ENCODE data around the gene IFT81.

DNA sequence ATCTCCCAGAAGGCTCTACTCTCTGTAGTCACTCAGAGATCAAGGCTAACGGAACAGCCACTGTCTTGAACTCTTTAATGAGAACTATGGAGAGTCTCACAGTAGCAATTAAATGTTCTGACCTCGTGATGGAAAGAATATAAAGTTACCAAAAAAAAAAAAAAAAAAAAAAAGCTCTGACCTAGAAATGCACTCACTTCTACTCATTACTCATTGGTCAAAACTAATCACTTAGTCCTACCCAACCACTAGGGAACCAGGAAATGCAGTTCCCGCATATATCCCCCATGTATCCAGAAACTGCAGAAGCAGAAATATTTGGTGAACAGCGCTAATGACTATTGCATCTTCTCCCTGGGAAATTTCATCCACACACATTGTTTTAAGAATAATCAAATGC, 46.4 kb upstream of the IFT81 start:
- TF ChIP-seq, protein P1, sequence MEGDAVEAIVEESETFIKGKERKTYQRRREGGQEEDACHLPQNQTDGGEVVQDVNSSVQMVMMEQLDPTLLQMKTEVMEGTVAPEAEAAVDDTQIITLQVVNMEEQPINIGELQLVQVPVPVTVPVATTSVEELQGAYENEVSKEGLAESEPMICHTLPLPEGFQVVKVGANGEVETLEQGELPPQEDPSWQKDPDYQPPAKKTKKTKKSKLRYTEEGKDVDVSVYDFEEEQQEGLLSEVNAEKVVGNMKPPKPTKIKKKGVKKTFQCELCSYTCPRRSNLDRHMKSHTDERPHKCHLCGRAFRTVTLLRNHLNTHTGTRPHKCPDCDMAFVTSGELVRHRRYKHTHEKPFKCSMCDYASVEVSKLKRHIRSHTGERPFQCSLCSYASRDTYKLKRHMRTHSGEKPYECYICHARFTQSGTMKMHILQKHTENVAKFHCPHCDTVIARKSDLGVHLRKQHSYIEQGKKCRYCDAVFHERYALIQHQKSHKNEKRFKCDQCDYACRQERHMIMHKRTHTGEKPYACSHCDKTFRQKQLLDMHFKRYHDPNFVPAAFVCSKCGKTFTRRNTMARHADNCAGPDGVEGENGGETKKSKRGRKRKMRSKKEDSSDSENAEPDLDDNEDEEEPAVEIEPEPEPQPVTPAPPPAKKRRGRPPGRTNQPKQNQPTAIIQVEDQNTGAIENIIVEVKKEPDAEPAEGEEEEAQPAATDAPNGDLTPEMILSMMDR (IDR thresholded peaks at IDR 0.05; ENCODE audit: low read length): no peak
- no peak for TF ChIP-seq EZH2phosphoT487 (IDR thresholded peaks at IDR 0.05; ENCODE audit: low read length)
